ENCODE results near the gene ENTPD1.

DNA sequence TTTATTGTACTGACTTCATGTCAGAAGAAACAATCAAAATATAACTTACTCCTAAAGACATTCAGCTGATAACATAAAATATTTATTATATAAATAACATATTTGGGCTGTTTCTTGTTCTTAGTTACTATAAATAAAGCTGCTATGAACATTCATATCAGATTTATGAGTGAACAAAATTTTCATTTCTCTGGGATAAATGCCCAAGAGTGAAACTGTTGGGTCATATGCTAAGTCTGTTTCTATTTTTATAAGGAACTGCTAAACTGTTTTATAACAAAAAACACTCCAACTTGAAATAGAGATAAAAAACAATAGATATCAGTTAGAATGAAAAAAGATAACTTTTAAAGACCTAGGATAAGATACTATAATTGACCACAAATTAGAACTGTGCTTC lies 125.4 kb downstream of the ENTPD1 start:
- TF ChIP-seq, protein P1, sequence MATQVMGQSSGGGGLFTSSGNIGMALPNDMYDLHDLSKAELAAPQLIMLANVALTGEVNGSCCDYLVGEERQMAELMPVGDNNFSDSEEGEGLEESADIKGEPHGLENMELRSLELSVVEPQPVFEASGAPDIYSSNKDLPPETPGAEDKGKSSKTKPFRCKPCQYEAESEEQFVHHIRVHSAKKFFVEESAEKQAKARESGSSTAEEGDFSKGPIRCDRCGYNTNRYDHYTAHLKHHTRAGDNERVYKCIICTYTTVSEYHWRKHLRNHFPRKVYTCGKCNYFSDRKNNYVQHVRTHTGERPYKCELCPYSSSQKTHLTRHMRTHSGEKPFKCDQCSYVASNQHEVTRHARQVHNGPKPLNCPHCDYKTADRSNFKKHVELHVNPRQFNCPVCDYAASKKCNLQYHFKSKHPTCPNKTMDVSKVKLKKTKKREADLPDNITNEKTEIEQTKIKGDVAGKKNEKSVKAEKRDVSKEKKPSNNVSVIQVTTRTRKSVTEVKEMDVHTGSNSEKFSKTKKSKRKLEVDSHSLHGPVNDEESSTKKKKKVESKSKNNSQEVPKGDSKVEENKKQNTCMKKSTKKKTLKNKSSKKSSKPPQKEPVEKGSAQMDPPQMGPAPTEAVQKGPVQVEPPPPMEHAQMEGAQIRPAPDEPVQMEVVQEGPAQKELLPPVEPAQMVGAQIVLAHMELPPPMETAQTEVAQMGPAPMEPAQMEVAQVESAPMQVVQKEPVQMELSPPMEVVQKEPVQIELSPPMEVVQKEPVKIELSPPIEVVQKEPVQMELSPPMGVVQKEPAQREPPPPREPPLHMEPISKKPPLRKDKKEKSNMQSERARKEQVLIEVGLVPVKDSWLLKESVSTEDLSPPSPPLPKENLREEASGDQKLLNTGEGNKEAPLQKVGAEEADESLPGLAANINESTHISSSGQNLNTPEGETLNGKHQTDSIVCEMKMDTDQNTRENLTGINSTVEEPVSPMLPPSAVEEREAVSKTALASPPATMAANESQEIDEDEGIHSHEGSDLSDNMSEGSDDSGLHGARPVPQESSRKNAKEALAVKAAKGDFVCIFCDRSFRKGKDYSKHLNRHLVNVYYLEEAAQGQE (IDR thresholded peaks at IDR 0.05): no peak
- TF ChIP-seq, protein P2, sequence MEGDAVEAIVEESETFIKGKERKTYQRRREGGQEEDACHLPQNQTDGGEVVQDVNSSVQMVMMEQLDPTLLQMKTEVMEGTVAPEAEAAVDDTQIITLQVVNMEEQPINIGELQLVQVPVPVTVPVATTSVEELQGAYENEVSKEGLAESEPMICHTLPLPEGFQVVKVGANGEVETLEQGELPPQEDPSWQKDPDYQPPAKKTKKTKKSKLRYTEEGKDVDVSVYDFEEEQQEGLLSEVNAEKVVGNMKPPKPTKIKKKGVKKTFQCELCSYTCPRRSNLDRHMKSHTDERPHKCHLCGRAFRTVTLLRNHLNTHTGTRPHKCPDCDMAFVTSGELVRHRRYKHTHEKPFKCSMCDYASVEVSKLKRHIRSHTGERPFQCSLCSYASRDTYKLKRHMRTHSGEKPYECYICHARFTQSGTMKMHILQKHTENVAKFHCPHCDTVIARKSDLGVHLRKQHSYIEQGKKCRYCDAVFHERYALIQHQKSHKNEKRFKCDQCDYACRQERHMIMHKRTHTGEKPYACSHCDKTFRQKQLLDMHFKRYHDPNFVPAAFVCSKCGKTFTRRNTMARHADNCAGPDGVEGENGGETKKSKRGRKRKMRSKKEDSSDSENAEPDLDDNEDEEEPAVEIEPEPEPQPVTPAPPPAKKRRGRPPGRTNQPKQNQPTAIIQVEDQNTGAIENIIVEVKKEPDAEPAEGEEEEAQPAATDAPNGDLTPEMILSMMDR (IDR thresholded peaks at IDR 0.05): no peak
- TF ChIP-seq RCOR1 (IDR thresholded peaks at IDR 0.05; ENCODE audit: low read depth, low read length): no peak
